Hepatocyte (in vitro differentiated cells): Measurements from ENCODE around the gene TCP11L2. TPM values are rescaled to one million over a fixed set of nuclear protein-coding genes. Genes with fewer than 3 reads are reported as not detected.
A peak's percentile ranks its signal among the peaks of the same experiment; 100 is the strongest.
"Not testable (repeated sequence)": the region's sequence is repeated elsewhere in the genome, so short reads cannot be mapped to it uniquely, and the experiment has no call there.

Experiments used
- DNase-seq: peaks from one replicate; pipeline ENCODE4 v3.0.0-alpha.2; 2016; ENCODE audit warnings: low spot score
- H2AFZ ChIP-seq: fragments of 200-600 bp; sonication (generic); 2 replicates; pipeline ENCODE4 v1.6.0; 2016; ENCODE audit warnings: antibody characterized with exemption, mild to moderate bottlenecking
- H3K27ac ChIP-seq: fragments of 200-600 bp; sonication (generic); 2 replicates; pipeline ENCODE4 v1.5.1; 2016; ENCODE audit warnings: mild to moderate bottlenecking
- H3K27me3 ChIP-seq: fragments of 200-600 bp; sonication (generic); 2 replicates; pipeline ENCODE4 v1.6.1; 2016
- H3K36me3 ChIP-seq: fragments of 200-600 bp; sonication (generic); replicated peaks from 2 replicates; pipeline ENCODE4 v1.5.1; 2016; ENCODE audit warnings: low read depth; ENCODE audit not compliant: insufficient read depth
- H3K4me1 ChIP-seq: fragments of 200-600 bp; sonication (generic); 2 replicates; pipeline ENCODE4 v1.5.1; 2016; ENCODE audit warnings: mild to moderate bottlenecking, moderate library complexity; ENCODE audit not compliant: insufficient read depth
- H3K4me2 ChIP-seq: fragments of 200-600 bp; sonication (generic); 2 replicates; pipeline ENCODE4 v1.6.0; 2016
- H3K4me3 ChIP-seq: fragments of 200-600 bp; sonication (generic); 2 replicates; pipeline ENCODE4 v1.5.1; 2016; ENCODE audit warnings: mild to moderate bottlenecking
- H3K79me2 ChIP-seq: fragments of 200-600 bp; sonication (generic); 2 replicates; pipeline ENCODE4 v1.6.0; 2017; ENCODE audit warnings: mild to moderate bottlenecking
- H3K9me2 ChIP-seq: fragments of 200-600 bp; sonication (generic); replicated peaks from 2 replicates; pipeline ENCODE4 v1.6.0; 2017; ENCODE audit warnings: mild to moderate bottlenecking; ENCODE audit not compliant: insufficient read depth
- H3K9me3 ChIP-seq: fragments of 200-600 bp; sonication (generic); 2 replicates; pipeline ENCODE4 v1.5.1; 2016; ENCODE audit warnings: low read depth, mild to moderate bottlenecking
- H4K20me1 ChIP-seq: fragments of 200-600 bp; sonication (generic); 2 replicates; pipeline ENCODE4 v1.6.0; 2016; ENCODE audit warnings: mild to moderate bottlenecking; ENCODE audit not compliant: insufficient read depth, poor library complexity, severe bottlenecking
- CTCF ChIP-seq: fragments of 200-600 bp; sonication (generic); IDR thresholded peaks from 2 replicates; pipeline ENCODE4 v1.5.1; 2016; ENCODE audit warnings: antibody characterized with exemption, mild to moderate bottlenecking; ENCODE audit not compliant: poor library complexity
- EZH2 ChIP-seq: fragments of 200-600 bp; sonication (generic); IDR thresholded peaks from 2 replicates; pipeline ENCODE4 v1.6.1; 2016; ENCODE audit warnings: antibody characterized with exemption, mild to moderate bottlenecking, borderline replicate concordance
- EZH2phosphoT487 ChIP-seq: fragments of 200-600 bp; sonication (generic); IDR thresholded peaks from one replicate; pipeline ENCODE4 v1.6.1; 2018; ENCODE audit warnings: antibody characterized with exemption, mild to moderate bottlenecking, low read depth, moderate library complexity; ENCODE audit not compliant: unreplicated experiment, severe bottlenecking
- WGBS: methylation state at CpG from one replicate; pipeline ENCODE4 v1.1.6; 2016; ENCODE audit warnings: low lambda C conversion rate; ENCODE audit errors: missing lambda C conversion rate; 5-methylcytosine and 5-hydroxymethylcytosine counted together
- polyA plus RNA-seq: library from polyadenylated mRNA; unstranded; fragments of >200 nt; fragmentation: Nextera tagmentation; extraction: Ambion mirVana; gene quantifications from 2 replicates; pipeline ENCODE4 v1.2.1, GENCODE V29; 2016
- total RNA-seq: library from RNA; depleted of rRNA; stranded (reverse); fragments of >200 nt; gene quantifications from 2 replicates; pipeline ENCODE4 v1.2.3, GENCODE V29; 2014

TCP11L2 gene
- total and polyA plus RNA-seq, 2 experiments from 2014 or later = 9.6 to 38.4 TPM

DNA sequence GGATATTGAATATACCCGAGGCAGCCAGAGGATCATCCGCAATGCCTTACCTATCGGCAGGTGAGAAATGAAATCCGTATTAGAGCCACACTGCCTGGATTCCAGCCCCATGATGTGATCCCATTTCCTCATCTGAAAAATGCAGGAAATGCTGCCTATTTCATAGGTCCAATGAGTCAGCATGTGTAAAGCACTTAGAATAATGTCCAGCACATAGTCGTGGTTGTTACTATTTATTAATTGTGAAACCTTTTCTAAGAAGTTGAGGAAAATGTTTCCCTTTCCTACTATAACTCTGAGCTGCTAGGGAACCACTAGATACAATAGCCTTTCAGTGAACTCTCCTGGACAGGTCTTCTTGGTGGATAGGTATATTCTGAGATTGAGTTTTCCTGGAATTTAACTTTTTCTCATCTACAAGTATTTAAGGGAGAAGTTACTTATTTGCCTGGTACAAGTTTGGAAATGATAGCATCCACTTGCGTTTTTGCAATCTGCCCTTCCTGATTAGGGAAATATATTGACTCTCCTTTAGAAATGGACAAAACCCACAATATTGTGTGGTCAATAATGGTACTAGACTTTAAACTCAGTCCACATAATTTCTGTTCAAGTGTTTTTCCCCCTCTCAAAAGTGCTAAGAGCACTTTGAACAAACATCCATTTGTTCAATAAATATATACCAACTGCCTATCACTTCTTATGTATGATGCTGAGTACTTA, 67.3 kb downstream of the TCP11L2 start:
- Histone ChIP-seq H4K20me1 (no peaks in the 10 kb centered on the region), H2AFZ (no peak overlapping the region), H3K9me3 (no peaks in the 10 kb centered on the region), H3K4me1 (no peaks in the 10 kb centered on the region), H3K27ac (no peak overlapping the region), H3K4me2 (no peak overlapping the region), H3K9me2 (no peaks in the 10 kb centered on the region), H3K36me3 (no peaks in the 10 kb centered on the region), H3K27me3 (no peaks in the 10 kb centered on the region), H3K79me2 (no peaks in the 10 kb centered on the region), H3K4me3 (no peak overlapping the region)
- TF ChIP-seq CTCF (no peak), EZH2 (no peak), EZH2phosphoT487 (no peak)
- DNase-seq = peak; percentile 12
- 91% methylated on average over 6 of the region's 6 CpGs for WGBS

DNA sequence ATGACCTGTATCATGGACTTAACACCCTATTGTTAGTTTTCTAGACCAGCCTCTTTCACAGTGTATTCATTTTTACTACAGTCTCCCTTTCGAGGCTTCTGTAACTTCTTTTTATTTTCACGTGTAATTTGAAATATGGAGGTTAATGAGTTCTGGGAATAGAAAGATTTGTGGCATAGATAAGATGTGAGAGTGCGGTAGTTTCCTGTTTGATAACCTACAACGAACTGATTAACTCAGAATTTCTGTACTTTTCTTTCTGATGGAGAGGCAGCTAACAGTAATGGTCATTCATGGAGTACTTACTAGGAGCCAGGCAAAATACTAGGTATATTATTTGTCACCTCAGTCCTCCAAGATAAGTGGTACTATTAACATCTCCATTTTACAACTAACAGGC, 76.3 kb downstream of the TCP11L2 start:
- Histone ChIP-seq H4K20me1 (no peaks in the 10 kb centered on the region), H3K4me3 (no peak overlapping the region), H3K4me1 (no peaks in the 10 kb centered on the region), H3K27ac (no peak overlapping the region), H3K9me2 (no peaks in the 10 kb centered on the region), H3K4me2 (no peak overlapping the region), H2AFZ (no peak overlapping the region), H3K36me3 (no peaks in the 10 kb centered on the region), H3K9me3 (no peaks in the 10 kb centered on the region), H3K79me2 (no peaks in the 10 kb centered on the region), H3K27me3 (no peaks in the 10 kb centered on the region)
- TF ChIP-seq EZH2 = no peak
- TF ChIP-seq CTCF = no peak
- TF ChIP-seq EZH2phosphoT487 = no peak
- no peak for DNase-seq
- 65% methylated on average over 4 of the region's 4 CpGs for WGBS

DNA sequence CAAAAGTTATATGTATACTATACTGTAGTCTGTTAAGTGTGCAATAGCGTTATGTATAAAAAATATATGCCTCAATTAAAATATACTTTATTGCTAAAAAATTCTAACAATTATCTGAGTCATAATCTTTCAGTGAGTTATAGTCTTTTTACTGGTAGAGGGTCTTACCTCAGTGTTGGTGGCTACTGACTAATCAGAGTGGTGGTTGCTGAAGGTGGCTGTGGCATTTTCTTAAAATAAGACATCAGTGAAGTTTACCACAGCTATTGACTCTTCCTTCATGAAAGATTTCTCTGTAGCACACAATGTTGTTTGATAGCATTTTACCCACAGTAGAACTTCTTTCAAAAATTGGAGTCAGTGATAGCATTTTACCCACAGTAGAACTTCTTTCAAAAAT, 78.4 kb downstream of the TCP11L2 start:
- Histone ChIP-seq H2AFZ (no peak overlapping the region), H3K4me2 (no peak overlapping the region), H3K9me3 (no peaks in the 10 kb centered on the region)

DNA sequence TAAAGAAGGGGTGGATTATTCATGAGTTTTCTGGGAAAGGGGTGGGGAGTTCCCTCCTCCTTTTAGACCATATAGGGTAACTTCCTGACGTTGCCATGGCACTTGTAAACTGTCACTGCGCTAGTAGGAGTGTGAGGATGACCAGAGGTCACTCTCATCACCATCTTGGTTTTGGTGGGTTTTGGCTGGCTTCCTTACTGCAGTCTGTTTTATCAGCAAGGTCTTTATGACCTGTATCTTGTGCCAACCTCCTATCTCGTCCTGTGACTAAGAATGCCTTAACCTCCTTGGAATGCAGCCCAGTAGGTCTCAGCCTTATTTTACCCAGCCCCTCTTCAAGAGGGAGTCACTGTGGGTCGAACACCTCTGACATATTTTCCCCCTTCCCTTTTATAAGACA, 79.3 kb downstream of the TCP11L2 start:
- not testable (repeated sequence) for H3K79me2 ChIP-seq, H2AFZ ChIP-seq, H3K9me3 ChIP-seq, H3K4me3 ChIP-seq, H3K36me3 ChIP-seq, H3K4me1 ChIP-seq, DNase-seq, H3K27ac ChIP-seq, H3K27me3 ChIP-seq, H3K9me2 ChIP-seq, H4K20me1 ChIP-seq, H3K4me2 ChIP-seq
- WGBS = 95% methylated on average over 4 of the region's 4 CpGs

More for the DNA sequence above, 78.4 kb downstream of the TCP11L2 start:
- no peaks in the 10 kb centered on the region for H4K20me1 ChIP-seq
- H3K36me3 ChIP-seq = no peaks in the 10 kb centered on the region
- H3K4me3 ChIP-seq = no peak overlapping the region
- no peaks in the 10 kb centered on the region for H3K9me2 ChIP-seq
- 95% methylated on average over 1 of the region's 1 CpG for WGBS
- no peak overlapping the region for H3K27ac ChIP-seq
- no peaks in the 10 kb centered on the region for H3K27me3 ChIP-seq
- no peaks in the 10 kb centered on the region for H3K4me1 ChIP-seq
- TF ChIP-seq EZH2 (no peak), EZH2phosphoT487 (no peak), CTCF (no peak)
- H3K79me2 ChIP-seq = no peaks in the 10 kb centered on the region
- DNase-seq = no peak
